ENCODE measurements around the gene UGT3A2.

The UGT3A2 gene

GRCh38 chr5:36089989-36090388, 23.3 kb upstream of the UGT3A2 start:
- no peak for DNase-seq (ENCODE audit: low read depth)
- in situ Hi-C loops (cut with HindIII; ENCODE audit: low sequenced_read_pairs), result no loop called here
- peak; percentile 38 for TF ChIP-seq CTCF (IDR thresholded peaks at IDR 0.05; ENCODE audit: low read depth, low read length, missing control alignments)
- H3K4me3 ChIP-seq (ENCODE audit: low read depth, low read length), result no peak overlapping the region

- H3K4me3 ChIP-seq (ENCODE audit: low read depth, low read length), result no peak overlapping the region
- in situ Hi-C loops (cut with HindIII; ENCODE audit: low sequenced_read_pairs), result no loop called here
- TF ChIP-seq CTCF (IDR thresholded peaks at IDR 0.05; ENCODE audit: low read depth, low read length, missing control alignments), result peak; percentile 74
- DNase-seq (ENCODE audit: low read depth), result peak; percentile 15
These were observed 12.6 kb upstream of the UGT3A2 start for GRCh38 chr5:36079200-36079781.

GRCh38 chr5:36078430-36078829, 11.7 kb upstream of the UGT3A2 start:
- no peak for DNase-seq (ENCODE audit: low read depth)
- H3K4me3 ChIP-seq (ENCODE audit: low read depth, low read length), result no peak overlapping the region
- TF ChIP-seq CTCF (IDR thresholded peaks at IDR 0.05; ENCODE audit: low read depth, low read length, missing control alignments), result no peak
- in situ Hi-C loops (cut with HindIII; ENCODE audit: low sequenced_read_pairs), result no loop called here

GRCh38 chr5:36073595-36074216, 7.0 kb upstream of the UGT3A2 start:
- TF ChIP-seq CTCF (IDR thresholded peaks at IDR 0.05; ENCODE audit: low read depth, low read length, missing control alignments), result no peak
- H3K4me3 ChIP-seq (ENCODE audit: low read depth, low read length), result no peak overlapping the region
- no peak for DNase-seq (ENCODE audit: low read depth)
- in situ Hi-C loops (cut with HindIII; ENCODE audit: low sequenced_read_pairs), result no loop called here

GRCh38 chr5:36070687-36071571, 4.2 kb upstream of the UGT3A2 start:
- in situ Hi-C loops (cut with HindIII; ENCODE audit: low sequenced_read_pairs), result no loop called here
- no peak for TF ChIP-seq CTCF (IDR thresholded peaks at IDR 0.05; ENCODE audit: low read depth, low read length, missing control alignments)
- DNase-seq (ENCODE audit: low read depth), result no peak
- no peak overlapping the region for H3K4me3 ChIP-seq (ENCODE audit: low read depth, low read length)

- no peak for DNase-seq (ENCODE audit: low read depth)
- TF ChIP-seq CTCF (IDR thresholded peaks at IDR 0.05; ENCODE audit: low read depth, low read length, missing control alignments), result no peak
- H3K4me3 ChIP-seq (ENCODE audit: low read depth, low read length), result no peak overlapping the region
- in situ Hi-C loops (cut with HindIII; ENCODE audit: low sequenced_read_pairs), result no loop called here
These were observed 2.1 kb upstream of the UGT3A2 start for GRCh38 chr5:36068751-36069281.
